CD4-positive, alpha-beta T cell treated with Interleukin-12 subunit alpha and Interleukin-12 subunit beta, for 1 hour (primary cell): Measurements from ENCODE around the gene PLGRKT.
"Not testable (repeated sequence)": the region's sequence is repeated elsewhere in the genome, so short reads cannot be mapped to it uniquely, and the experiment has no call there.

ENCODE experiments used
- DNase-seq: peaks from one replicate; pipeline ENCODE4 v3.0.0-alpha.2; 2020

The PLGRKT gene

DNA sequence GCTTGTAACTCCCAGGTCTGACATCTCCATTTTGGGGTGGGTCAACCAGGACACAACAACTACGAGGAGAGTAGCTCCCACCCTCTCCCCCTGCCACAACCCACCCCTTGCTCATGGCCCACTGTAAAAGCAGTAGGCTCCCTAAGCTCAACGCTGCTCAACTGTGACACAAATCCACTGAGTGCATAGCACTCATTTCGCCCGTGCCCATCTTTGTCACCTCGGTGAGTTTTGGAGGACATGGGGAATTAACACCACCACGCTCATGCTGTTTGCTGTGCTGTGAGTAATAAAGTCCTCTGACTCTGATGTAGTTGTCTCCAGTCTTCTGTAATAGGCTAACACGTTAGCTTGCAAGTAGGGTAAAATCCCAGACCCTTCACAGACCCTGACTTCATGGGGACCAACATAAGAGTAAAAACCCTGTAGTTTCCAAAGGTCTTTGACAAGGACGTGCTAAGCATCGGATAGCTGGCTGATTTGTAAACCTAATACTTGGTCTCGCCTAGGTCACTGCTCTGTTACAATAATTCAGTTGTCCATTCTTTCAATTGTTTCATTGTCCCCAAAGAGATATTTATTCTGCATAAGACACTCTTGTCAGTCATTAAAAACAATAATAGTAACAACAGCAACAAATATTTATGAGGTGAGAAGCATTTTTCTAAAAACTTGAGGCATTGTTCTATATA, 7.7 kb downstream of the PLGRKT start:
- no peak for DNase-seq

DNA sequence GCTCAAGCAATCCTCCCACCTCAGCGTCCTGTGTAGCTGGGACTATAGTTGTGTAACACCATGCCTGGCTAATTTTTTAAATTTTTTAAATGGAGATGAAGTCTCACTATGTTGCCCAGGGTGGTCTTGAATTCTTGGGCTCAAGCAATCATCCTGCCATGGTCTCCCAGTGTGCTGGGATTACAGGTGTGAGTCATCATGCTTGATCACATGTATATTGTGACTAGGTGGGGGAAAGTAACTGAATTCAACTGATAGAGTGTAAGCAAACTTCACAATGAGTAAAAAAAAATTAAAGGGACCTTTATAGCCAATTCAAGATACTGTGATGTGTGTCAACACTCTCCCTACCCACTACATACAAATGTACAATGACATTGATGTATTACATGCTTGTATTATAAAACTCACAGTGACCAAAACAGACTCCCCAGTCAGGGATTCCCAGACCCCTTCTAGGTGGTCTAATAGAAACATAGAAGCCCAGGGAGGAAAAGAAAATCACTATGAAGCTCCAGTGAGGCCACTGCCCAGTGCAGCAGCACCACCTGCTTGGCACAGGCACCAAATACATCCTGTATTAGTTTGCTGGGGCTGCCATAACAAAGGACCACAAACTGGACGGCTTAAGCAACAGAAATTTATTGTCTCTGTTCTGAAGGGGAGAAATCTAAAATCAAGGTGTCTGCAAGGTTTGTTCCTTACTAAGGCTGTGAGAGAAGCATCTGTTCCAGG, 8.8 kb downstream of the PLGRKT start:
- no peak for DNase-seq

- no peak for DNase-seq
These were observed 9.6 kb downstream of the PLGRKT start for GRCh38 chr9:5428172-5428571.

DNA sequence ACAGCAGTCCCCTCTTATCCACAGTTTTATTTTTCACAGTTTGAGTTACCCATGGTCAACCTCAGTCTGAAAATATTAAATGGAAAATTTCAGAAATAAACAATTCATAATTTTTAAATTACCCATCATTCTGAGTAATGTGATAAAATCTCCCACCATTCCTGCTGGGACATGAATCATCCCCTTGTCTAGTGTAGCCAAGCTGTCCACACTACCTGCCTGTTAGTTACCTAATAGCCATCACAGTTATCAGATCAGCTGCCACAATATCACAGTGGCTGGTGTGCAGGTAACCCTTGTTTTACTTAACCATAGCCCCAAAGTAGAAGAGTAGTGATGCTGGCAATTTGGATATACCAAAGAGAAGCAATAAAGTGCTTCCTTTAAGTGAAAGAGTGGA, 10.7 kb downstream of the PLGRKT start:
- no peak for DNase-seq

GRCh38 chr9:5425006-5425628, 12.6 kb downstream of the PLGRKT start:
- DNase-seq = peak; percentile 63

- DNase-seq = no peak
These were observed 15.4 kb downstream of the PLGRKT start for GRCh38 chr9:5422276-5422675.

- DNase-seq = no peak
These were observed 16.6 kb downstream of the PLGRKT start for GRCh38 chr9:5421163-5421562.

DNA sequence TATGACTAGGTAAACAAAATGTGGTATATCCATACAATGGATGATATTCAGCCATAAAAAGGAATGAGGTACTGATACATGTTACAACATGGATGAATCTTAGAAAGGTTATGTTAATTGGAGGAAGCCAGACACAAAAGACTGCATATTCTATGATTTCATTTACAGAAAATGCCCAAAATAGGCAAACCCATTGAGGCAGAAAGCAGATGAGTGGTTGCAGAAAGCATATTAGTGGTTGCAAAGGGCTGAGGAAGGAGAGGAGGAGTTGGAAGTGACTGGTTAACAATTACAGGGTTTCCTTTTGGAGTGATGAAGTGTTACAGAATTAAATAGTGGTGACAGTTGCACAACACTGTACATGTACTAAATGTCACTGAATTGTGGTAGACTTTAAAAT, 17.7 kb downstream of the PLGRKT start:
- no peak for DNase-seq

DNA sequence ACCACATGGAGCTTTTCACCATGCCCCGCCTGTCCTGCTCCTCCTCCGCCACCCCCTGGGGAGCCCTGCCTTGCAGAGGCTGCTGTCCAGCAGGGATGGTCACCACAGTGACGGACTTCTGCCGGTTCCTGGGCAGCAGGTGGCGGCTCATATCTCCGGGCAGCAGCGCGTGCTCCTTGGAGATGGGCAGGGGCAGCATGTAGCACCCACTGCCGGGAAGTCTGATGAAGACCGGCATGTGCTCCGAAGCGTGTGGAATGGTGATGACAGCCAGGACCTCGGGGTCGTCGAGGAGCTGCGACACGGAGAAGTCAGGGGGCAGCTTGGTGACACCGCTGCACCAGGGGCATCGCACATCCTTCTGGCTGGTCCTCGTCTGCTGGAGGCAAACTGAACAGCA, 19.2 kb downstream of the PLGRKT start:
- no peak for DNase-seq

DNA sequence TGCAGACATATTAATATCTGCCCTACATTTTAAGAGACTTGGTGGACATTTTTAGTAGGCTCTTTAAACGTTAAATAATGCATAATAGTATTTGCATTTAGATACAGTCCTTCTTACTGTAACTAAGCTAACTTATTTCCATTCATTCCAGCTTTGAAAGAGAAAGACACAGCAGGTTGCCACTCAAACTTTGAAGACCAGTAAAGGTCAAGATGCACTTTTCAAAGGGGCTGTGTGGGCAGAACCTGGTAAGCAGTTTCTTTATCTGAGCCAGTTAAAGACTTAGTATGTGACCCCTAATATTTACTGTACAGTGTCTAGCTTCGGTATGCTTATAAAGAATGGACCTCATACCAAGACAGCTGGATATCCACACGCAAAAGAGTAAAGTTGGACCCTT, 20.8 kb downstream of the PLGRKT start:
- no peak for DNase-seq

GRCh38 chr9:5408596-5408995, 29.1 kb downstream of the PLGRKT start:
- no peak for DNase-seq

DNA sequence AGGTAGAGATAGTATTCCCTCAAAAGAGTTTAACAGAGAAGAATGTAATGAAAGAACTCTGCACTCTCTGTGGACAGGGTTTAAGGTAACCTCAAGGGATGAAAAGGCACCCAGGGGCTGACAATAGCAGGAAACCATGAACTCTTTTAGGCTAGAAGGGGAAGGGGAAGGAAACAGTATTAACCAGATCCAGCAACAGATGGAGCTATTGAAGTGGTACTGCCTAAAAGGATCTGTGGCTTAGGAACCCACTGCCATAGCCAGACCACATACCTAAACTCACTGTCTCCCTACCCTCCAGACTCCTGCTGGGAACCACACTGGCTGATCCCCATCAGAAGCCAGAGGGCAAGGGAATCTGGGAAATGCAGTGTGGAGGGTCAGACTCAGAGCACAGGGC, 35.5 kb downstream of the PLGRKT start:
- no peak for DNase-seq

- DNase-seq = not testable (repeated sequence)
These were observed 40.2 kb downstream of the PLGRKT start for GRCh38 chr9:5397547-5397946.

- no peak for DNase-seq
These were observed 42.3 kb downstream of the PLGRKT start for GRCh38 chr9:5395428-5395827.

- not testable (repeated sequence) for DNase-seq
These were observed 43.7 kb downstream of the PLGRKT start for GRCh38 chr9:5393976-5394375.

- DNase-seq = no peak
These were observed 44.2 kb downstream of the PLGRKT start for GRCh38 chr9:5393497-5393896.

- DNase-seq = no peak
These were observed 45.4 kb downstream of the PLGRKT start for GRCh38 chr9:5392285-5392684.

- no peak for DNase-seq
These were observed 48.5 kb downstream of the PLGRKT start for GRCh38 chr9:5389109-5389732.

DNA sequence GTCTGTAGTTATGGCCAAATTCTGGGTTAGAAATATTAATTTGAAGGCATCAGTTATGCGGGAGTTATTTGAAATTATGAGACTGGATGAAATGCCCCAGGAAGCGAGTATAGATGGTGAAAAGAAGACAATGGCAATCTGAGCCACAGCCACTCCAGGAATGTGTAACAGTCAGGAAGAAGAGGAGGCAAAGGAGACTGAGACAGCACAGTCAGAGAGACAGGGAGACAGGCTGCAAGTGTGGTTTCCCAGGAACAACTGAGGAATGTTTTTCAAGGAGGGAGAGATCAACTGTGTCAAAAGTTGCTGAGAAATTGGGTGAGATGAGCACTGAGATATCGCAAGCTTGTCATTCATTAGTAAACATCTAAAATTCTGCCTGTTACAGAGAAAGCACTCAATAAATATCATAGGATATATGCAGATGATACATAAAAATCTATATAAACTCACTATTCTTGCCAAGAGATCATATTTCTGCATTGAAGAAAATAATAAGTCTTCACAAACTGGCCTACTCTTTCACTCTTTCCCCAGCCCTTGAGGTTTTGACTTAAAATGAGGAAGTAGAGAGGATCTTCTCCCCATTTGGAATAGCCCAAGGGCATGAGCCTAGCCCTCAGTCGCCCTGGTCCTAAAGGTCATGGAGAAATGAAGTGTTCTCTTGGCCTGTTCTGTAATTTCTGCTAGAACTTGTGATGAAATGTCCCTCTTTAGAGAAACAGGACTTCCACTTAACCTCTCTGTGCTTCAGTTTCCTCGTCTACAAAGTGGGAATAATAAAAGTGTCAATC, 49.5 kb downstream of the PLGRKT start:
- DNase-seq = no peak

DNA sequence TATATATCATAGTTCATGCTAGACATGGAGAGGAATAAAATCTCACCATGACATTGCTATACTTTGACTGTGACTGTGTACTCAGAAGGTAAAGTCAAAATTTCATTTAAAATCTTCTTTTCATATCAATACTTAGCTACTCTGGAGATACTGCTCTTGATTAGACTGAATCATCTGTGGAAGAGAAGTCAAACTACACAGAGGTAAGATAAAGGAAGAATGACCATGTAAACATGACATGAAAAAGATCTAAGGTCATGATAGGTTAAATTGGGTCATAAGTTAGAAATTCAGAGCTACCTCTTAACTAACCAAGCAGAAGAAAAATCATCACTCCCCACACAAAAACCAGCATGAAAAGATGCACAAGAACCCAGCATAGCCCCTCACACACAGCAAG, 53.3 kb downstream of the PLGRKT start:
- DNase-seq = no peak

DNA sequence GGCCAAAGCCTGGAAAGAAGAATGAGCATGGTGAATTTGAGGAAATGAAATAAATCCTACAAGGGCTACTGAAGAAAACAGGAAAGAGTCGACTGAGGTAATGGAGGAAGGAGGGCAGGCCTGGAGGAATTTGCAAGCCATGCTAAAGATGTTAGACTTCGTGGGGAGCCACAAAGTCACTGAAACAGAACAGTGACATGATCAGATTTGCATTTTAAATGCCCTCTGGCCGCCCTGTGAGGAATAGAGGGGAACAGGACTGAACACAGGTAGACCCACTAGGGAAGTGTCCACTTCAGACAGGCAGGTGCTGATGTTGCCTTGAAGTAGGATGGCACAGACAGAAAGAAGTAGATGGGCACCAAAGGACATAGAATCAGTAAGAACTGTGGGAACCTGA, 55.2 kb downstream of the PLGRKT start:
- no peak for DNase-seq

DNA sequence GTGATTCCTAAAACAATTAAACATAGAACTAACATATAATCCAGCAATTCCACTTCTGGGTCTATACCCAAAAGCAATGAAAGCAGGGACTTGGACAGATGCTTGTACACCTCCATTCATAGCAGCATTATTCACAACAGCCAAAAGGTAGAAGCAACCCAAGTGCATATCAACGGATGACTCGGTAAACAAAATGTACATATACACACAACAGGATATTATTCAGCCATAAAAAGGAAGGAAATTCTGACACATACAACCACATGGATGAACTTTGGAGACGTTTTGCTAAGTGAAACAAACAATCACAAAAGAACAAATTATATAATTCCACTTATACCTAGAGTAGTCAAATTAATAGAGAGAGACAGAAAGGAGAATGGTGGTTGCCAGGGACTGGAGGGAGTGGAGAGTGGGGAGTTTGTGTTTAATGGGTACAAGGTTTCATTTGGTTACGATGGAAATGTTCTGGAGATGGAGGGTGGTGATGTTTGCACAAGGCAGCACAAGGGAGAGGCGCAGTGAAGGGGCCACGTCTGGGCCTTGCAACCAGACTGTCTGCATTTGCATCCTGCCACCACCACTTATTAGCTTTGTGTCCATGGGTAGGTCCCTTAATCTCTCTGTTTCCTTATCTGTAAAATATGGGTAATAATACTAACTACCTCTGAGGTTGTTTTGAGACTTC, 61.8 kb downstream of the PLGRKT start:
- no peak for DNase-seq
